AML-193 (cell line): Measurements from ENCODE around the gene PLIN3.
A peak's percentile ranks its signal among the peaks of the same experiment; 100 is the strongest.
"Not testable (repeated sequence)": the region's sequence is repeated elsewhere in the genome, so short reads cannot be mapped to it uniquely, and the experiment has no call there.

Experiments
- DNase-seq, 2 experiments: peaks; one replicate each; lab custom pipeline; 2025; lab: John Stamatoyannopoulos, UW

PLIN3 gene

GRCh38 chr19:4867534-4868285 lies at the start of gene PLIN3:
Gene PLIN3 (minus strand): TSS chr19:4867667. CDS start chr19:4861394, 6,273 bp downstream.
- peak; percentile 79 to 82 for DNase-seq

DNA sequence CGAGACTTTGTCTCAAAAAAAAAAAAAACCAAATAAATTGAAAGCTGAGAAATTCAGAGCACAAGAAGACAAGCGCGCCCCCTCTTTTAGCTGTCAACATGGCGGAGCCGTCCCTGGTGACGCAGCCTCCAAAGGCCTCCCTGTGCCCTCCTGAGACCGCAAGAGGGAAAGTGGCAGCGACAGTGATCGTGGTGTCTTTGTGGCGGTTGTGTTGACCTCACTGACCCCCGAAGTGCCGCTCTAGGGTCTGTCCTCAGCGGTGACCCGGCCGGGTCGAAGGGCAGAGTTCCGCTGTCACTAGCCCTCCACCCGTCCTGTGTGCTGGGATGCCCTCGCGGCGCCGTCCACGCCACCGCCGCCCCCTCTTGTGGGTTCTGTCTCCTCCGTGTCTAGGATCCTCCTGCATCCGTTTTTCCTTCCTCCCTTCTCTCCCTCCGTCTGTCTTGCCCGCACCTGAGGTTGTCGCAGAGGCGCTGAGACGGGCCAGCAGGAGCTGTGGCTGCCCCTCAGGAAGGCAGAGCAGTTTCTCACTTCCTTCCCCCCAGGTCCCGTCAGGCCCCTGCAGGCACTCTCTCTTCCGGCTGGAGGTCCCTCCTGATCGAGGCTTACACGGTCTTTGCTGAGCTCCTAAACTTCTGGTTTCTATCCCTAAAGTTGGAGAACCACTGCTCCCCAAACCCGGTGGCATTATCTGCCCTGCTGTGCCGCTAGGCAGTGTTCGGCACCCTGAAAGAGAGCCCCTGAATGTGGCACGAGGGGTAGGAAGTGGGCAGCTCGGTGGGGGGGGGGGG lies 49.0 kb upstream of the PLIN3 start:
- no peak for DNase-seq

DNA sequence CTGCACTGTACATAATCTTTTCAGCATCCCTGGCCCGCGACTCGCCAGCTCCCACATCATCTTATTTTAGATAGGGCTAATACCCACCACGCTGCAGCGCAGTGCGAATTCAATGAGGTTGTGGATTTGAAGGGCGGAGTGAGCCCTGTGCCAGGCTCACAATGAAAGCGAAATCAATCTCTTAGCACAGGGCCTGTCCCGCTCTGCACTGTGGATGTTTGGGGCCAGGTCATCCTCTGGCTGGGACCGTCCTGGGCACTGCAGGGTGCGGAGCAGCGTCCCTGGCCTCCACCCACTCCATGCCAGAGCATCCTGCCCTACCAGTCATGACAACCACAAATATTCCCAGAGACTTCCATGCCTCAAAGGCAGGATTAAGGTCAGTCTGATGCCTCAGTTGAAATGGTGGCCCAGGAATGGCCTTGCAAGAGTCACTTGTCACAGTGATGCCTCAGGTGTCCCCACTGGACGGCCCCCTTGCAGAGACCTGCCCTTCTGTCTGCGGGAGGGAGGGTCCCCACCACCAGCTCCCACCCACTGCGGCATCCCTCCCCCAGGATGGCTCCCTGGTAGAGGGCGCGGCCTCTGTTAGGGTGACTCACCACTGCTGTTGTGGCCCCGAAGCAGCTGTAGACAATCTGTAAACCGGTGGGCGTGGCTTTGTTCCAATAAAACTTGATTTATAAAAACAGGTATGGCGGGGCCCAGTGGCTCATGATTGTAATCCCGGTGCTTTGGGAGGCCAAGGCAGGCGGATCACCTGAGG lies 47.5 kb upstream of the PLIN3 start:
- DNase-seq, result no peak

GRCh38 chr19:4913996-4914735 lies 46.7 kb upstream of the PLIN3 start:
- DNase-seq, result no peak

DNA sequence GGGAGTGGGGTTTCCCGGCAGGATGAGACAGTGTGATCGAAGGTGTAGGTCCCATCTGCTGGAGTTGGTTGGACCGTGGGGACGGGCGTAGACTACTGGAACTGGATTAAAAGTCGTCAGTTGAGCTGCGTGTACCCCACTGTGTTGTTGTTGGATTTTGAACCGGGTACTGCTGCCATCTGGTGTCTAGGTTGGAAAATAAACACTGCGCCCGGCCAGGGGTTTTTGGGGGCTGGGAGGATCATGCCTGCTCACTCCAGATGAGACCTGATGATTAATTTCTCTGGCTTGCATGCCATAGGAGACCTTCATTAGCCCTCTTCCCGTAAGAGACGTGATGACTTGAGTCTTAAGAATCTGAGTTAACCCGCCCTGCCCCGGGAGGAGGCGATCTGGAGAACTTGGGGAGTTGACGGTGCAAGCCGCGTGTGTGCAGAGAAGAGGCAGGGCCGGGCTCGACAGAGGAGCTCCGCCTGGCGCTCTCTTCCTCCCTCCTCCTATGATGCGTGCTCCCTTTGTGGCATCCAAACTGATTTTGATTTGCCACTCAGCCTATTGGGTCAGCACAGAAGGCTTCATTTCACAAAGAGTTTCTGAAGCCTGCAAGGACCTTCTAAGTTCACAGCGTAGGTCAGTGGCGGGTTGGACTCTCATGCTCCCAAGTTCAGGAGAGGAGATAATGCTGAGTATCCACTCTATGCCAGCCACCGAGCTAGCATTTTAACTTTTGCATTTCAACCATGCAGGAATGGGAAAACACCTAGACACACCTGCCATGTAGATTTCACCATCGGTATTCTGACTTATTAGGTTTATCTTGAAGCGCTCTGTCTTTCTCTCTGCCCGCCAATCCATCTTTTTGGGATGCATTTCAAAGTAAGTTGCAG lies 44.6 kb upstream of the PLIN3 start:
- peak; percentile 37 to 50 for DNase-seq

DNA sequence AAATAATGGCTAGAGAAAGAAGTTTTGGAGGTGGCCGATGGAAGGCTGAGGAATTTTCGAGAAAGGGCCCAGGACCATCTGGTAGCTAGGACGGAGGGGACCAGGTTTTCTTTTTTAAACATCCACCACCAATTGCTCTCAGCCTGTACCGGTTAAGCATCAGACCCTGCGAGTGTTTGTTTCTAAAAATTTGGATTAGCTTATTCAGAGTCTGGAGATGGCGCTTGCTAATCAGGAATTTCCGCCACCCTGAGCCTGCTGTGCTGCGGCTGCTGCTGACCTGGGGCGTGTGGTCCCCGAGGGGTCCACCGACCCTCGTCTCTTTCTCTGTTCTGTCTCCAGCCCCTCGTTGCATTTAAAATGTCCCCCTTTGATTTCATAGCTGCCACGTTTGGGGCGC lies 43.8 kb upstream of the PLIN3 start:
- no peak for DNase-seq

GRCh38 chr19:4910594-4911281 lies 43.3 kb upstream of the PLIN3 start:
- peak; percentile 64 to 70 for DNase-seq

DNA sequence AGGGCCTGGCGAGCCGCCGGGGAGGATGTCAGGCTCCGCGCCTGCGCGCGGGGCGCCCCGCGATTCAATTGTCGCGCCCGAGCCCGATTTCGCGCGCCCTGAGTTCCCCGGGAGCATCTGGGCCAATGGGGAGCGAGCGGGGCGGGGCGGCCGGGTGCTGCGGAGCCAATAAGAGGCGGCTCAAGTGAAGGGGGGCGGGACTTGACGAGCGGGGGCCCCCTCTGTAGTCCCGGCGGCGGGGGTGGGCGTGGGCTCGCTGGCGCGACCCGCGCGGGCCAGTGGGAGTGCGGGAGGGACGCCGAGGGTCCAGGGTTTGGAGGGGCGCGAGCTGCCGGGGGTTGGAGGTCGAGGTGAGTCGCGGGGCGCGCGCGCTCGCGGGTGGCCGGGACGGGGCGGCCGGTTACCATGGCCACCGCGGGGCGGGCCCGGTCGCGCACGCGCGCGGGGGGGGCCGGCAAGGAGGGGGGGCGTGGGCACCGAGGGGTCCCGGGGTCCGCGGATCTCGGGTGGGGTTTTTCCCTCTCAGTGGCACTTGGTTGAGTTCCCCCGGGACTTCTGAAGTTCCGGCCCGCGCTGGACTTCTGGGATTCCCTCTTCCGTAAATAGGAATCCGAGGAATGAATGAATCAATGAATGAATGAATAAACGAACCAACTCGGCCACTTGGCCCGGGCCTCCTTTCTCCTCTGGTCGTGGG lies 42.6 kb upstream of the PLIN3 start:
- peak; percentile 82 to 85 for DNase-seq

- DNase-seq, result peak; percentile 32 to 36
These were observed 41.9 kb upstream of the PLIN3 start, which contains the start of gene UHRF1 for GRCh38 chr19:4909156-4909896. Gene UHRF1 (plus strand): TSS chr19:4909501. CDS start chr19:4910886, 1,385 bp downstream.

- no peak for DNase-seq
These were observed 41.3 kb upstream of the PLIN3 start for GRCh38 chr19:4908781-4909155.

DNA sequence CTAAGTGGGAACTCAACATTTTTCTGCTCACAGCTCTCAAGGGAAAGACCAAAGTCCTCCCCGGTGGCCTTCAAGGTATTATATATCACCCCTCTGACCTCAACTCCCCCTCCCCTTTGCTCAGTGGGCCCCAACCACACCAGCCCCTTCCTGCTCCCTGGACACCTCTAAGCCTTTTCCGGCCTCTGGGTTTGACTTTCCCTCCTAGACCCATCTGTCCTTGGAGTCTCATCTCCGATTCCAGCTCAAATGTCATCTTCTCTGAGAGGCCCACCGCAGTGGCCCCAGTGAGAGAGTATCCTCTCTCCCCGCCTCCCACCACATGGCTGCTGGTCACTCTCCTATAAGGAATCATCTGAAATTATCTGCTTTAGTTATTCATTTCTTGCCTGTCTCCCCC lies 40.9 kb upstream of the PLIN3 start:
- no peak for DNase-seq

DNA sequence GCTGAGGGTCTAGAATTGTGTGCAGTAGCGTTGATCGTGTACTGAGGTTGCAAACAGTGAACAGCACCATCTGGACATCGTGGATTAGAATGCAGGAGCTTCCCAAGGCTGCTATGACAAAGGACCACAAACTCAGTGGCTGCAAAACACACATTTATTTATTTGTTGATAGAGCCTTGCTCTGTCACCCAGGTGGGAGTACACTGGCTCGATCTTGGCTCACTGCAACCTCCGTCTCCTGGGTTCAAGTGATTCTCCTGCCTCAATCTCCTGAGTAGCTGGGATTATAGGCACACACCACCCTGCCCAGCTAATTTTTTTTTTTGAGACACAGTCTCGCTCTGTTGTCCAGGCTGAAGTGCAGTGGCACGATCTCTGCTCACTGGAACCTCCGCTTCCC lies 39.5 kb upstream of the PLIN3 start:
- no peak for DNase-seq

GRCh38 chr19:4904481-4904880 lies 37.0 kb upstream of the PLIN3 start:
- no peak for DNase-seq

DNA sequence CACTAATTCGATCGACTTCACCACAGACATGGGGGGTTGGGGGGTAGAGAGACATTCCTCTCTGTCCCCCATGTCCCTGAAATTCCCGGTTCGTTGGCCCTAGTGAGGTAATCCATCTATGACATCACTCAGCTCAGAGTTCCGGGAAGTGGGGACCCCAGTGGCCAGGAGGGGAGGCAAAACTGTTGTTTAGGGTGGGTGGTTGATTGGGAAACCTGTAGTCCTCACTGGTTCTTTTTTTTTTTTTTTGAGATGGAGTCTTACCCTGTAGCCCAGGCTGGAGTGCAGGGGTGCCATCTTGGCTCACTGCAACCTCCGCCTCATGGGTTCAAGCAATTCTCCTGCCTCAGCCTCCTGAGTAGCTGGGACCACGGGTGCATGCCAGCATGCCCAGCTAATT lies 35.3 kb upstream of the PLIN3 start, which contains the start of gene ARRDC5:
TSS of gene ARRDC5 (minus strand) at position 101 of the 400 bp plus-strand sequence. CDS start at position 30, 71 bp downstream.
- no peak for DNase-seq

- not testable (repeated sequence) for DNase-seq
These were observed 33.4 kb upstream of the PLIN3 start for GRCh38 chr19:4900879-4901278.

DNA sequence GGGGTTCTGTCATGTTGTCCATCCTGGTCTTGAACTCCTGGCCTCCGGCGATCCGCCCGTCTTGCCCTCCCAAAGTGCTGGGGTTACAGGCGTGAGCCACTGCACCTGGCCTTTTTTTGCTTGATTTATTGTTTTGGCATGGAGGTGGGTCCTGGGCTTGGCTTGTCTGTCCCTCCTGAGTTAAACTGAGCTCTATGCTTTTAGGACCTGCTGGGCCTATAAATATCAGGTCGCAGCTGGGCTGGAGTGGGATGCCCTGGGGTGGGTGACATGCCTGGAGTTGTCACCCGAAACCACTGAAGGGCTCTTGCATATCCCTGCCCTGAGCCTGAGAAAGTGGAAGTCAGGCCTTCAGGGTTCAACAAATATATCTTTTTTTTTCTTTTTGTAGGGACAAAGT lies 29.7 kb upstream of the PLIN3 start:
- DNase-seq, result no peak

DNA sequence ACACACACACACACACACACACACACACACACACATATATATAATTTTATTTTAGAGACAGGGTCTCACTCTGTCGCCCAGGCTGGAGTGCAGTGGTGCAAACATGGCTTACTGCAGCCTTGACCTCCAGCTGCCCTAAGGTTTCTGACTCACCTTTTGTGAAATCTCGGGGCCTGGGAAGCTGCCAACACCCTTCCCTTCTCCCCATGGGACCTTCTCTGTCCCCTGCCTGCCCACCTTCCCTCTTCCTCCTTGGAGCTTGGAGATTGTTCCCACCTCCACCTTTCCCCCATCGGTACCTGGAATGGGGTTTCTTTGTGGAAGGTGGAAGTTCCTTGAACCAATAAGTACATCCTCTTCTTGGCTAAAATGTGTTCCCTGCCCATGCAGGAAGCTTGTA lies 28.9 kb upstream of the PLIN3 start:
- DNase-seq, result peak in 1 of 2 experiments; percentile 9

DNA sequence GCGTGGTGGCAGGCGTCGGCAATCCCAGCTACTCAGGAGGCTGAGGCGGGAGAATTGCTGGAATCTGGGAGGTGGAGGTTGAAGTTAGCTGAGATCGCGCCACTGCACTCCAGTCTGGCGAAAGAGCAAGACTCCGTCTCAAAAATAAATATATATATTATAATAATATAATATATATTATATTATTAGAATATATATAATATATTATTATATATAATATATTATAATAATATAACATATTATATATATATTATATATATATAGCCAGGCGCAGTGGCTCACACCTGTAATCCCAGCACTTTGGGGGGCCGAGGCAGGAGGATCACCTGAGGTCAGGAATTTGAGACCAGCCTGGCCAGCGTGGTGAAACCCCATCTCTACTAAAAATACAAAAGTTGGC lies 25.5 kb upstream of the PLIN3 start:
- DNase-seq, result not testable (repeated sequence)

DNA sequence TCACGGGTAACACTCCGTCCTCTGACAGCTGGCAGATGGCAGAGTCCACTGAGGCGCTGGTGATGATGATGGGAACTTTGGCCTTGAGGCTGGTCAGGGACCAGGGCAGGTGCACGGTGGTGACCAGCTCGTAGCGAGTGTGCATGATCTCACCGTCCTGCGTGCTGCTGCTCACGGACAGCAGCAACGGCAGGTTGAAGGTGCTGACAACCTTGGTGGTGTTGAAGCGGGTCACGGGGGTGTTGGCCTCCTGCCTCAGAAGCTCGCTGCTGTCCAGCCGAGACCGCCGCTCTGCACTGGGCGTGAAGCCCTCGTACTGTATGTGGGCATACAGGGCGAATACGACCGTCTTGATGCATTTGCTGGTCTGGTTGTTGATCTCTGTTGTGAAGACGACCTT lies 23.6 kb upstream of the PLIN3 start:
- no peak for DNase-seq
